Liver (tissue), 9 donors: ENCODE data around the gene TBX6. TPM values are rescaled to one million over a fixed set of nuclear protein-coding genes. Genes with fewer than 3 reads are reported as not detected.

ENCODE experiments used
- DNase-seq: peaks from one replicate; pipeline ENCODE4 v3.0.0-alpha.2; 2017; ENCODE audit warnings: low spot score
- H3K27ac ChIP-seq, 2 donors: one replicate each; pipeline ENCODE4 v1.7.0; 2013; ENCODE audit warnings: inconsistent platforms in 2 of 2, low read length in 2 of 2, control low read depth in 1 of 2, low read depth in 1 of 2, mild to moderate bottlenecking in 1 of 2
- H3K27me3 ChIP-seq, 4 donors: one replicate each; pipeline versions ENCODE4 v1.6.1 to v1.7.0; 2013; ENCODE audit warnings: low read length in 3 of 4, inconsistent platforms in 1 of 4, mild to moderate bottlenecking in 1 of 4, moderate library complexity in 1 of 4; ENCODE audit not compliant: control insufficient read depth in 4 of 4, insufficient read depth in 4 of 4
- H3K36me3 ChIP-seq, 4 donors: one replicate each; pipeline versions ENCODE4 v1.6.1 to v1.7.0; 2013; ENCODE audit warnings: low read length in 3 of 4, mild to moderate bottlenecking in 3 of 4, low read depth in 1 of 4, moderate library complexity in 1 of 4; ENCODE audit not compliant: control insufficient read depth in 4 of 4, insufficient read depth in 3 of 4
- H3K4me1 ChIP-seq, 4 donors: one replicate each; pipeline versions ENCODE4 v1.6.1 to v1.7.0; 2013; ENCODE audit warnings: low read length in 3 of 4, mild to moderate bottlenecking in 3 of 4, moderate library complexity in 1 of 4; ENCODE audit not compliant: control insufficient read depth in 4 of 4, insufficient read depth in 4 of 4
- H3K4me3 ChIP-seq, 3 donors: one replicate each; pipeline versions ENCODE4 v1.6.1 to v1.7.0; 2013; ENCODE audit warnings: low read length in 3 of 3, control low read depth in 1 of 3, low read depth in 1 of 3, mild to moderate bottlenecking in 1 of 3
- H3K9ac ChIP-seq, 2 donors: one replicate each; pipeline ENCODE4 v1.7.0; 2013; ENCODE audit warnings: low read length in 2 of 2, mild to moderate bottlenecking in 2 of 2, moderate library complexity in 2 of 2, control low read depth in 1 of 2, low read depth in 1 of 2
- H3K9me3 ChIP-seq, 4 donors: one replicate each; pipeline versions ENCODE4 v1.6.1 to v1.7.0; 2013; ENCODE audit warnings: low read length in 3 of 4; ENCODE audit not compliant: control insufficient read depth in 4 of 4
- ATF3 ChIP-seq: IDR thresholded peaks from 2 replicates; pipeline ENCODE4 v1.6.1; 2016; ENCODE audit warnings: antibody characterized with exemption
- CTCF ChIP-seq: fragments of 150-350 bp; IDR thresholded peaks from 2 replicates; pipeline ENCODE4 v1.5.1; 2017; ENCODE audit warnings: improper control_type of control experiment, low read depth, low read length; ENCODE audit not compliant: missing input control
- GABPA ChIP-seq, 2 donors: IDR thresholded peaks in 1 of 2; conservative IDR thresholded peaks in 1 of 2; 2 replicates each; pipeline ENCODE4 v1.6.1; 2016; ENCODE audit warnings: antibody characterized with exemption in 2 of 2, mild to moderate bottlenecking in 1 of 2, moderate library complexity in 1 of 2
- HNF4A ChIP-seq, 2 donors: conservative IDR thresholded peaks; 2 replicates each; pipeline ENCODE4 v1.6.1; 2016; ENCODE audit warnings: antibody characterized with exemption in 2 of 2, mild to moderate bottlenecking in 2 of 2
- HNF4G ChIP-seq: IDR thresholded peaks from 2 replicates; pipeline ENCODE4 v1.6.1; 2016; ENCODE audit warnings: antibody characterized with exemption
- NR2F2 ChIP-seq: IDR thresholded peaks from 2 replicates; pipeline ENCODE4 v1.6.1; 2016; ENCODE audit warnings: antibody characterized with exemption
- RAD21 ChIP-seq, 2 donors: IDR thresholded peaks; 2 replicates each; pipeline ENCODE4 v1.6.1; 2016; ENCODE audit warnings: antibody characterized with exemption in 2 of 2, mild to moderate bottlenecking in 2 of 2
- REST ChIP-seq: IDR thresholded peaks from 2 replicates; pipeline ENCODE4 v1.6.1; 2016; ENCODE audit warnings: antibody characterized with exemption, mild to moderate bottlenecking
- RXRA ChIP-seq, 2 donors: IDR thresholded peaks; 2 replicates each; pipeline ENCODE4 v1.6.1; 2017 to 2018; ENCODE audit warnings: antibody characterized with exemption in 2 of 2, mild to moderate bottlenecking in 1 of 2
- SP1 ChIP-seq: IDR thresholded peaks from 2 replicates; pipeline ENCODE4 v1.6.1; 2018; ENCODE audit warnings: antibody characterized with exemption, mild to moderate bottlenecking
- TAF1 ChIP-seq: conservative IDR thresholded peaks from 2 replicates; pipeline ENCODE4 v1.6.1; 2016; ENCODE audit warnings: antibody characterized with exemption, mild to moderate bottlenecking
- WGBS: extraction: QIAGEN DNeasy Blood & Tissue Kit; methylation state at CpG from one replicate; pipeline ENCODE4 v1.1.7; 2013; 5-methylcytosine and 5-hydroxymethylcytosine counted together
- polyA plus RNA-seq, 2 donors: library from polyadenylated mRNA; stranded (reverse) in 1 of 2; unstranded in 1 of 2; fragments of 200-250 nt in 1 of 2; fragments of >200 nt in 1 of 2; fragmentation: Nextera tagmentation in 1 of 2; extraction: Ambion mirVana in 1 of 2; gene quantifications; one replicate each; pipeline versions ENCODE4 v1.2.1 to v1.2.3, GENCODE V29; 2013 to 2015
- total RNA-seq, 2 donors: library from RNA; depleted of rRNA; stranded (reverse); fragments of >200 nt; gene quantifications; one replicate each; pipeline ENCODE4 v1.2.3, GENCODE V29; 2014
- TF ChIP-seq, protein P1 (sequence below): IDR thresholded peaks from 2 replicates; pipeline ENCODE4 v1.6.1; 2016; ENCODE audit warnings: antibody characterized with exemption
- donor health status: healthy.
- donor health status: healthy.
- donor health status: healthy.
- donor health status: healthy.
- donor health status: healthy.

TBX6 gene
- total and polyA plus RNA-seq, 4 donors, result 0.09 to 0.26 (median 0.18) TPM

- H3K4me1 ChIP-seq, result peaks cover 2 to 11% (median 7%) of the 10 kb centered on the region in 4 donors
- H3K27ac ChIP-seq, result no peak overlapping the region
- no peak overlapping the region for H3K9ac ChIP-seq
- WGBS, result 90% methylated on average over 3 of the region's 3 CpGs
- no peak overlapping the region for H3K4me3 ChIP-seq
- no peaks in the 10 kb centered on the region for H3K27me3 ChIP-seq
- no peak for DNase-seq
- no peak for TF ChIP-seq RXRA (IDR thresholded peaks at IDR 0.05)
- TF ChIP-seq, protein P1, sequence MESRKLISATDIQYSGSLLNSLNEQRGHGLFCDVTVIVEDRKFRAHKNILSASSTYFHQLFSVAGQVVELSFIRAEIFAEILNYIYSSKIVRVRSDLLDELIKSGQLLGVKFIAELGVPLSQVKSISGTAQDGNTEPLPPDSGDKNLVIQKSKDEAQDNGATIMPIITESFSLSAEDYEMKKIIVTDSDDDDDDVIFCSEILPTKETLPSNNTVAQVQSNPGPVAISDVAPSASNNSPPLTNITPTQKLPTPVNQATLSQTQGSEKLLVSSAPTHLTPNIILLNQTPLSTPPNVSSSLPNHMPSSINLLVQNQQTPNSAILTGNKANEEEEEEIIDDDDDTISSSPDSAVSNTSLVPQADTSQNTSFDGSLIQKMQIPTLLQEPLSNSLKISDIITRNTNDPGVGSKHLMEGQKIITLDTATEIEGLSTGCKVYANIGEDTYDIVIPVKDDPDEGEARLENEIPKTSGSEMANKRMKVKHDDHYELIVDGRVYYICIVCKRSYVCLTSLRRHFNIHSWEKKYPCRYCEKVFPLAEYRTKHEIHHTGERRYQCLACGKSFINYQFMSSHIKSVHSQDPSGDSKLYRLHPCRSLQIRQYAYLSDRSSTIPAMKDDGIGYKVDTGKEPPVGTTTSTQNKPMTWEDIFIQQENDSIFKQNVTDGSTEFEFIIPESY, result no peak
- TF ChIP-seq GABPA (IDR thresholded peaks at IDR 0.05 in 1 of 2, conservative IDR thresholded peaks at IDR 0.05 in 1 of 2), result no peak
- no peak for TF ChIP-seq RAD21 (IDR thresholded peaks at IDR 0.05)
- TF ChIP-seq ATF3, result no peak
- TF ChIP-seq TAF1, result no peak
- TF ChIP-seq NR2F2, result no peak
- no peaks in the 10 kb centered on the region for H3K9me3 ChIP-seq
- H3K36me3 ChIP-seq, result no peaks in the 10 kb centered on the region
These were observed 40.2 kb downstream of the TBX6 start for GRCh38 chr16:30051518-30051917.

GRCh38 chr16:30049871-30050270, 41.9 kb downstream of the TBX6 start:
- no peaks in the 10 kb centered on the region for H3K9me3 ChIP-seq
- DNase-seq, result no peak
- 95% methylated on average over 8 of the region's 8 CpGs for WGBS
- TF ChIP-seq NR2F2 (no peak), HNF4A (conservative IDR thresholded peaks at IDR 0.05) (no peak), REST (no peak), HNF4G (no peak), SP1 (no peak), CTCF (no peak), ATF3 (no peak), RAD21 (IDR thresholded peaks at IDR 0.05) (no peak)
- H3K4me3 ChIP-seq, result no peak overlapping the region
- no peaks in the 10 kb centered on the region for H3K36me3 ChIP-seq
- peaks cover 2 to 11% (median 7%) of the 10 kb centered on the region in 4 donors for H3K4me1 ChIP-seq
- no peaks in the 10 kb centered on the region for H3K27me3 ChIP-seq
- H3K9ac ChIP-seq, result no peak overlapping the region
- H3K27ac ChIP-seq, result no peak overlapping the region
